Breast epithelium (tissue), 4 donors: ENCODE measurements around the gene ZNF620. TPM values are rescaled to one million over a fixed set of nuclear protein-coding genes. Genes with fewer than 3 reads are reported as not detected.
"Not testable (repeated sequence)": the region's sequence is repeated elsewhere in the genome, so short reads cannot be mapped to it uniquely, and the experiment has no call there.

Experiments used
- DNase-seq, 2 donors: peaks; one replicate each; pipeline ENCODE4 v3.0.0-alpha.2; 2019; ENCODE audit warnings: low spot score in 2 of 2
- H3K27ac ChIP-seq, 2 donors: fragments of 200-600 bp; sonication (generic) in 1 of 2; one replicate each; pipeline ENCODE4 v1.5.1; 2016 to 2019; ENCODE audit warnings: mild to moderate bottlenecking in 1 of 2
- H3K27me3 ChIP-seq, 2 donors: fragments of 200-600 bp; sonication (generic) in 1 of 2; one replicate each; pipeline versions ENCODE4 v1.5.1 to v1.6.0; 2017 to 2019; ENCODE audit warnings: control low read depth in 1 of 2, mild to moderate bottlenecking in 1 of 2
- H3K36me3 ChIP-seq: fragments of 200-600 bp; one replicate; pipeline ENCODE4 v1.5.1; 2019
- H3K4me1 ChIP-seq, 2 donors: fragments of 200-600 bp; sonication (generic); one replicate each; pipeline ENCODE4 v1.5.1; 2016 to 2019; ENCODE audit warnings: control low read depth in 1 of 2
- H3K4me3 ChIP-seq, 3 donors: fragments of 200-600 bp; sonication (generic); 1 replicate in 2 of 3; 2 replicates in 1 of 3; pipeline ENCODE4 v1.5.1; 2016 to 2019; ENCODE audit warnings: mild to moderate bottlenecking in 3 of 3, moderate library complexity in 2 of 3
- H3K9me3 ChIP-seq, 2 donors: fragments of 200-600 bp; sonication (generic) in 1 of 2; one replicate each; pipeline ENCODE4 v1.5.1; 2016 to 2019; ENCODE audit warnings: control low read depth in 1 of 2
- POLR2A ChIP-seq: fragments of 450-650 bp; IDR thresholded peaks from one replicate; pipeline ENCODE4 v1.6.1; 2016; ENCODE audit warnings: antibody characterized with exemption, mild to moderate bottlenecking, moderate library complexity
- POLR2AphosphoS5 ChIP-seq, 3 donors: sonication (generic); formaldehyde crosslinking; IDR thresholded peaks; one replicate each; pipeline ENCODE4 v1.6.1; 2017; ENCODE audit warnings: antibody characterized with exemption in 3 of 3
- intact Hi-C: fragments of 100-400 bp; cut with DNase I; formaldehyde crosslinking; loops from one replicate; pipeline ENCODE4 v1.15.1; 2023; ENCODE audit warnings: low total_unique reads
- total RNA-seq, 3 donors: library from RNA; depleted of rRNA; stranded (reverse); fragments of >200 nt; gene quantifications; one replicate each; pipeline ENCODE4 v1.1.0, GENCODE V29; 2016
- TF ChIP-seq, protein P1 (sequence below), 3 donors: fragments of 450-650 bp; IDR thresholded peaks; one replicate each; pipeline ENCODE4 v1.5.1; 2016 to 2017; ENCODE audit warnings: antibody characterized with exemption in 3 of 3, mild to moderate bottlenecking in 3 of 3, moderate library complexity in 3 of 3

Gene ZNF620
- 1 to 10 TPM in 2 of 3 donors, under 1 TPM in 1; 0.96 to 6.2 (median 4.1) TPM for total RNA-seq

GRCh38 chr3:40505599-40506462 is at the start of gene ZNF620:
ZNF620 (plus strand) TSS chr3:40506039; CDS start chr3:40506353, 314 bp downstream.
- no peaks in the 10 kb centered on the region for H3K9me3 ChIP-seq
- H3K36me3 ChIP-seq = no peaks in the 10 kb centered on the region
- H3K27ac ChIP-seq = peak within 1 kb of the TSS; percentile 85 to 86
- intact Hi-C loops = no loop called here
- DNase-seq = peak; percentile 57 to 69
- no peaks in the 10 kb centered on the region for H3K27me3 ChIP-seq
- no peaks in the 10 kb centered on the region for H3K4me1 ChIP-seq
- TF ChIP-seq POLR2AphosphoS5 (IDR thresholded peaks at IDR 0.05) = peak in 2 of 3 donors; percentile 30 to 71
- TF ChIP-seq, protein P1, sequence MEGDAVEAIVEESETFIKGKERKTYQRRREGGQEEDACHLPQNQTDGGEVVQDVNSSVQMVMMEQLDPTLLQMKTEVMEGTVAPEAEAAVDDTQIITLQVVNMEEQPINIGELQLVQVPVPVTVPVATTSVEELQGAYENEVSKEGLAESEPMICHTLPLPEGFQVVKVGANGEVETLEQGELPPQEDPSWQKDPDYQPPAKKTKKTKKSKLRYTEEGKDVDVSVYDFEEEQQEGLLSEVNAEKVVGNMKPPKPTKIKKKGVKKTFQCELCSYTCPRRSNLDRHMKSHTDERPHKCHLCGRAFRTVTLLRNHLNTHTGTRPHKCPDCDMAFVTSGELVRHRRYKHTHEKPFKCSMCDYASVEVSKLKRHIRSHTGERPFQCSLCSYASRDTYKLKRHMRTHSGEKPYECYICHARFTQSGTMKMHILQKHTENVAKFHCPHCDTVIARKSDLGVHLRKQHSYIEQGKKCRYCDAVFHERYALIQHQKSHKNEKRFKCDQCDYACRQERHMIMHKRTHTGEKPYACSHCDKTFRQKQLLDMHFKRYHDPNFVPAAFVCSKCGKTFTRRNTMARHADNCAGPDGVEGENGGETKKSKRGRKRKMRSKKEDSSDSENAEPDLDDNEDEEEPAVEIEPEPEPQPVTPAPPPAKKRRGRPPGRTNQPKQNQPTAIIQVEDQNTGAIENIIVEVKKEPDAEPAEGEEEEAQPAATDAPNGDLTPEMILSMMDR (IDR thresholded peaks at IDR 0.05) = peak in 1 of 3 donors; percentile 16
- TF ChIP-seq POLR2A = no peak
- peak within 1 kb of the TSS; percentile 60 to 74 (median 73) for H3K4me3 ChIP-seq

DNA sequence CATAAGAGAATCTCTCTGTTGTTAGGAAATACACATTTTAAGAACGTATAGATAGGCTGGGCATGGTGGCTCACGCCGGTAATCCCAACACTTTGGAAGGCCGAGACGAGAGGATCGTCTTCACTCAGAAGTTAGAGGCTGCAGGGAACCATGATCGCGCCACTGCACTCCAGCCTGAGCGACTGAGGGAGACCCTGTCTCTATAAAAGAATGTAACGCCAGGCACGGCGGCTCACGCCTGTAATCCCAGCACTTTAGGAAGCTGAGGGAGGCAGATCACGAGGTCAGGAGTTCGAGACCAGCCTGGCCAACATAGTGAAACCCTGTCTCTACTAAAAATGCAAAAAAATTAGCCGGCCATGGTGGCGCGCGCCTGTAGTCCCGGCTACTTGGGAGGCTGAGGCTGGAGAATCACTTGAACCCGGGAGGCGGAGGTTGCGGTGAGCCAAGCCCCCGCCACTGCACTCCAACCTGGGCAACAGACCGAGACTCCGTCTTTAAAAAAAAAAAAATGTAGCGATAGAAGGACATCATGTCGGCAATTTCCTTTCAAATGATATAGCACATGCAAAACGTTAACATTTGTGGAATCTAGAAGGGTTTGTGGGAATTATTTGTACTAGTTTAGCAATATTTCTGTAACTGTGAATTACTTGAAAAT is 49.4 kb upstream of the ZNF620 start:
- Histone ChIP-seq H3K9me3 (no peaks in the 10 kb centered on the region), H3K4me1 (peaks cover 2 to 11% of the 10 kb centered on the region in 2 donors), H3K36me3 (no peaks in the 10 kb centered on the region), H3K27me3 (no peaks in the 10 kb centered on the region), H3K27ac (peak overlapping the region; percentile 93 to 95), H3K4me3 (peak overlapping the region; percentile 89 to 97 (median 95))
- no peak for DNase-seq
- intact Hi-C loops = no loop called here
- TF ChIP-seq, protein P1 (IDR thresholded peaks at IDR 0.05) = no peak
- no peak for TF ChIP-seq POLR2A

- no peaks in the 10 kb centered on the region for H3K36me3 ChIP-seq
- peak; percentile 96 for DNase-seq
- H3K4me1 ChIP-seq = peaks cover 2 to 11% of the 10 kb centered on the region in 2 donors
- intact Hi-C loops = no loop called here
- H3K9me3 ChIP-seq = no peaks in the 10 kb centered on the region
- peak within 1 kb of the TSS; percentile 93 to 95 for H3K27ac ChIP-seq
- peak within 1 kb of the TSS; percentile 89 to 97 (median 95) for H3K4me3 ChIP-seq
- TF ChIP-seq, protein P1 (IDR thresholded peaks at IDR 0.05) = peak in 1 of 3 donors; percentile 31
- TF ChIP-seq POLR2A = peak; percentile 90
- peak; percentile 91 to 96 (median 91) for TF ChIP-seq POLR2AphosphoS5 (IDR thresholded peaks at IDR 0.05)
- H3K27me3 ChIP-seq = no peaks in the 10 kb centered on the region
Observed at GRCh38 chr3:40456940-40457823, 48.7 kb upstream of the ZNF620 start, which contains the start of gene RPL14. RPL14 (plus strand) TSS chr3:40457339; CDS start chr3:40457472, 133 bp downstream.

DNA sequence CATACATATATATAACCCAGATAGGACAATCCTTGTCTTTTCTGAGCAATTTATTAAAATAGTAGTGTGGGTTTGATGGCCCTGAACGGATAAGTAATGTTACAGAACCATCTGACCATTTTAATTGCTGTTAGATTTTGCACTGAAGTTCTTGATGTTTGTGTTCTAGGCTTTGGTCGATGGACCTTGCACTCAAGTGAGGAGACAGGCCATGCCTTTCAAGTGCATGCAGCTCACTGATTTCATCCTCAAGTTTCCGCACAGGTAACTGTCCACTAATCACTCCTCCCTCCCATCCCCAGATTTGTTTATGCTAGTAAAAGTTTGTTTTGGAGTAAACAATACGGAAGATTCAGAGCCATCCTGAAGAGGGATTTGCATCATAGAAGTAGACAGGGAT is 47.4 kb upstream of the ZNF620 start:
- H3K27ac ChIP-seq = peak overlapping the region; percentile 93 to 95
- H3K27me3 ChIP-seq = no peaks in the 10 kb centered on the region
- H3K4me1 ChIP-seq = peaks cover 2 to 11% of the 10 kb centered on the region in 2 donors
- no peak for TF ChIP-seq POLR2A
- TF ChIP-seq POLR2AphosphoS5 (IDR thresholded peaks at IDR 0.05) = no peak
- TF ChIP-seq, protein P1 (IDR thresholded peaks at IDR 0.05) = no peak
- no peaks in the 10 kb centered on the region for H3K9me3 ChIP-seq
- DNase-seq = no peak
- intact Hi-C loops = no loop called here
- H3K36me3 ChIP-seq = peaks cover 5% of the 10 kb centered on the region
- peak overlapping the region; percentile 89 to 97 (median 95) for H3K4me3 ChIP-seq

GRCh38 chr3:40460481-40460880 is 45.4 kb upstream of the ZNF620 start:
- H3K4me3 ChIP-seq, intact Hi-C loops, H3K27me3 ChIP-seq, DNase-seq, H3K27ac ChIP-seq, H3K9me3 ChIP-seq, H3K4me1 ChIP-seq, H3K36me3 ChIP-seq: not testable (repeated sequence)
